Dermis microvascular lymphatic vessel endothelial cell (primary cell): ENCODE data around the gene SPSB1. TPM values are rescaled to one million over a fixed set of nuclear protein-coding genes. Genes with fewer than 3 reads are reported as not detected.

Experiments
- DNase-seq, 2 donors: peaks; one replicate each; pipeline versions ENCODE4 v3.0.0 to v3.0.0-alpha.2; 2010; ENCODE audit warnings: low read depth in 2 of 2
- total RNA-seq: library from RNA; depleted of rRNA; stranded (reverse); fragments of >200 nt; gene quantifications from 2 replicates; pipeline ENCODE4 v1.2.1, GENCODE V29; 2014

The SPSB1 gene
- total RNA-seq, 1 donor from 2014 or later, result 26.4 TPM

GRCh38 chr1:9341301-9341845 is 48.7 kb downstream of the SPSB1 start:
- peak; percentile 34 to 81 for DNase-seq

DNA sequence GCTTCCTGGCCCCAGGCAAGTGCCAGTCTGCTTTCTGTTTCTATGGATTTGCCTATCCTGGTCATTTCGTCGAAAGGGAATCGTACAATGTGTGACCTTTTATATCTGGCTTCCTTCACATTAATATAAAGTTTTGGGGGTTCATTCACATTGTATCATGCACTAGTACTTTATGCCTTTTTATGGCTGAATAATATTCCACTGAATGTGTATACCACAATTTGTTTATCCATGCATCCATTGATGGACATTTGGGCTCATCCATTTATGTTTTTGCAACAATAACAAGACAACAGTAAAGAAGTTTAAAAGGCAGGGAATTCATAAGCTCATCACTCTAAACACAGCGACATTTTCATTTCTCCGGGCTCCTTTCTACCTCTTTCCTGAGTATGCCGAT is 50.6 kb downstream of the SPSB1 start:
- no peak for DNase-seq

GRCh38 chr1:9344426-9345200 is 51.9 kb downstream of the SPSB1 start:
- DNase-seq, result no peak

- no peak for DNase-seq
Observed at GRCh38 chr1:9345471-9345870, 52.8 kb downstream of the SPSB1 start.

GRCh38 chr1:9345922-9346321 is 53.2 kb downstream of the SPSB1 start:
- DNase-seq, result no peak

GRCh38 chr1:9346566-9346965 is 53.9 kb downstream of the SPSB1 start:
- DNase-seq, result no peak

DNA sequence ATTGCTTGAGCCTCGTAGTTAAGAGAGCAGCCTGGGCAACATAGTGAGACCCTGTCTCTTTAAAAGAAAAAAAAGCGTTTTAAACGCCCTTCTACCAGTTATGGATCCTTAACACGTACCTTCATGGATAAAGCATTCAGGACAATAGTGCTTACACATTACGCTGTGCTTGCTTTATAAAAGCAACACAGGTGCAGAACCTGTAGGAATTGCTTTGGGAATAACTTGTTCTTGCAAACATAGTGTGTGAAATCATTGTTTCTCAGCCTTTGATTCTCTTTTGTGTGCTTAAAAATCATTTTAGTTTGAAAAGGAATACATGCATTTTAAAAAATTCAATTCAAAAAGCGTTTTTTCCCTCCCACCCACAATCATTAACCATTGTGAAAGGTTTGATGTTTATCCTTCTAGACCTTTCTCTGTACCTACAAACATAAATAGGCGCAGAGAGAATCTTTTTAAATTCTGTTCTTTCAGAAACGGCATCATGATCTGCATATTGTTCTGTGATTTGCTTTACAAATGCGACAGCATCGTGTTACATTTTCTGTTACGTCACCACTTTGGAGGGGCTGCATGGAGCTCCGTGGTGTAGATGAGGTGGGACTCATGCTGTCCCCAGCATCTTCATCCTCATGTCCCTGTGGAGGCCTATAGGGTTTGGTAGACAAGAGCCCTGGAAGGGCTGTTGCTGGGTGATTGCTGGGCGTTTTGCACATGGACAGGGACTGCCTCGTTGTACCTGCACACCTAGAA is 54.6 kb downstream of the SPSB1 start:
- no peak for DNase-seq

GRCh38 chr1:9349331-9349851 is 56.7 kb downstream of the SPSB1 start:
- DNase-seq, result no peak

DNA sequence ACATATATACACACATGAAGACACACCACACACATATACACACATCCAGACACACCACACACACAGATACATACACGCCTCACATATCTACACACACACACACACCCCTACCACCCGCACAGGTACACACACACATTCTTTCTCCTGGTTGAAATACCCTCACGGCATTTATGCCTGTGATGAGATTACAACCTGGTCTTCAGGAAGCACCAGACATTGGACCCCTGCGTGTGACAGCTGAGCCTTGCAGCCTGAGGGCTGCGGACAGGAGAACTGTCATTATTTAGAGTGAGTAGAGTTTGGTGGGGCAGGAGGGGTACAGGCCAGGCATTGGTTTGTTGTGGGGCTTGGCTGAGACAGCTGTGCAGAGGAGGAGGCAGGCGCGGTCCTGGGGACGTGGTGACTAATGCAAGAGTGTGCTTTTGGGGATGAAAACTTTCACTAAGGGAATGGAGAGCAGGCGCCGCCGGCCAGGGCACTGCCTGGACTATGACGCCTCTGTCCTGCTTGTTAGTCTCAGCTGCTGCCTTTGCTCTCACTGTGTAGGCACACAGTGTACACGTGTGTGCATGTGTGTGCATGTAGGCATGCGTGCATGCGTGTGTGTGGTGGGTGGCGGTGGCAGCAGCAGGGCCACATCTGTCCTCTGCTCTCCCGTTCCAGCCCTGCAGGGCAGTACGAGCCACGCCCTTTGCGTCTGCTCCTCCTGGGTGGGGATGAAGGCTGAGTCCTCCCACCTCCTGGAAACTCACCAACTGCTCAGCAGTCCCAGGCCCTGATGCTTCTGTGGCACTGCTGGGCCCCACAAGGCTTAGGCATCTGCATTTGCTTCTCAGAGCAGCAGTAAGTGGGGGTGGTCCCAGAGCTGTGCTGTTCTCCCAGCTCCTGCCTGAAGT is 57.6 kb downstream of the SPSB1 start:
- no peak for DNase-seq

GRCh38 chr1:9350960-9351359 is 58.3 kb downstream of the SPSB1 start:
- DNase-seq, result no peak

- no peak for DNase-seq
Observed at GRCh38 chr1:9351654-9352271, 59.1 kb downstream of the SPSB1 start.

GRCh38 chr1:9352377-9353134 is 59.9 kb downstream of the SPSB1 start:
- DNase-seq, result no peak

- DNase-seq, result no peak
Observed at GRCh38 chr1:9355503-9355902, 62.8 kb downstream of the SPSB1 start.

- DNase-seq, result no peak
Observed at GRCh38 chr1:9356021-9356420, 63.3 kb downstream of the SPSB1 start.

DNA sequence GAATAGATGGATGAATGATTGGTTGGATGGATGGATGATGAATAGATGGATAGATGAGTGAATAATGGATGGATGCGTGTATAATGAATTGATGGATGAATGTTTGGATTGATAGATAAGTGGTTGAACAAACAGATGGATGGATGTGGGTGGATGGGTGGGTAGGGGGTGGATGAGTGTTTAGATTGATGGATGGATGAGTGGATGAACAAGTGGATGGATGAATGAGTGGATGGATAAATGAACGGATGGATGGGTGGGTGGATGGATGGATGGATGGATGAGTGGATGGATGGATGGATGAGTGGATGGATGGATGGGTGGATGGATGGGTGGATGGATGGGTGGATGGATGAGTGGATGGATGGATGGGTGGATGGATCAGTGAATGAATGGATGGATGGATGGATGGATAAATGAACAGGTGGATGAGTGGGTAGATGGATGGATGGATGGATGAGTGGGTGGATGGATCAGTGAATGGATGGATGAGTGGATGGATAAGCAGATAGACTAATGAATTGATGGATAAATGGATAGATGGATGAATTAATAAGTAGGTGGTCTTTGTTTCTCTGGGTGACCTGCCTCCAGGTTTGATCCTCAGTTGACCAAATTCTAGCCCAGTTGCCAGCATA is 64.3 kb downstream of the SPSB1 start:
- no peak for DNase-seq

DNA sequence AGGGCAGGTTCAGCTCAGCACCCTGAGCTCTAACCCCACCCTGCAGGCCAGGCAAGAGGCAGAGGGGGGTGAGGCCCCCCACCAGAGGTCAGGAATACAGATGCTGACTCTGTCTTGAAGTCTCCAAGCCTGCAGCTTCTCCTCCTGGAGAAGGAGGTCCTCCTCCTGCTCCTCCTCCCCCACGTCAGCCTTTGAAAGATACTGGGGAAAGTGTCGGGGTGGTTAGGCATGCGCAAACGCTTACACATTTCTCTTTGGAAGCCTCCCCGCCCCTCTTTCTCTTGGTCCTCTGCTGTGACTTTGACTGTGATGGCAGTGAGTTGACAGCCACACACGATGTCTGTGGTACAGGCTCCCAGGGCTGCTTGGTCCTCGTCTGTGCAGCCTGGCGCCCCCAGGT is 65.3 kb downstream of the SPSB1 start:
- DNase-seq, result no peak

- no peak for DNase-seq
Observed at GRCh38 chr1:9360371-9361064, 67.8 kb downstream of the SPSB1 start.

DNA sequence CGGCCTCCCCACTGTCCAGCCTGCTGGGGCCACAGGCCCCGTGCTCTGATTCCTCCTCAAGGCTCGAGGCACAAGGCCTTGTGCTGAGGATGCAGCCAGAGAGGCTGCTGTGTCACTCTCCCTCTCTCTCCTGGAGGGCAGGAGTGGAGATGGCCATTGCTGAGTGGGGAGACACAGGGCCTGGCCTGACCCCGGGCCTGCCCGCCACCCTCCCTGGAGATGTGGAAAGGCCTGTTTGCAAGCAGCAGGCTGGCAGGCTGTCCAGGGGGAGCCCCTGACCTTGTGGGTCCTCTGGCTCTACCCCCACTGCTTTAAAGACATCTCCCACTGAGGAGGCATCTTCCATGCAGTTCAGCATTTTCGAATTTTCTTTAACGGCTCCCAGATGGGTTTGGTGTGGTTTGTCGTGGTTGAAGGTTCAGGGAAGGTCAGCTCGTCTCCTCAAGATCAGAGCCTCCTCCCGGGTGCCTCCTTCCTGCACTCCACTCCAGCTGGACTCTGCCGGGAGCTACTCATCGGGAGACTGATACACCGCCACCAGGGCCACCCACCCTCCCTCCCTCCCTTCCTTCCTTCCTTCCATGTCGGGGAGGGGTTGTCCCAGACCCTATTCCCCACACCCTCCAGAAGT is 69.1 kb downstream of the SPSB1 start:
- DNase-seq, result no peak

GRCh38 chr1:9362488-9362887 is 69.8 kb downstream of the SPSB1 start:
- no peak for DNase-seq
